GM20000 (cell line): ENCODE results near the gene CC2D1A.
"Not testable (repeated sequence)": the region's sequence is repeated elsewhere in the genome, so short reads cannot be mapped to it uniquely, and the experiment has no call there.

Experiments used
- DNase-seq: peaks from one replicate; pipeline ENCODE4 v3.0.0; 2012; ENCODE audit warnings: low spot score
- CTCF ChIP-seq: IDR thresholded peaks from 2 replicates; pipeline ENCODE4 v1.5.1; 2012; ENCODE audit warnings: mild to moderate bottlenecking, control low read depth; ENCODE audit errors: extremely low read depth, missing control alignments

Gene CC2D1A

DNA sequence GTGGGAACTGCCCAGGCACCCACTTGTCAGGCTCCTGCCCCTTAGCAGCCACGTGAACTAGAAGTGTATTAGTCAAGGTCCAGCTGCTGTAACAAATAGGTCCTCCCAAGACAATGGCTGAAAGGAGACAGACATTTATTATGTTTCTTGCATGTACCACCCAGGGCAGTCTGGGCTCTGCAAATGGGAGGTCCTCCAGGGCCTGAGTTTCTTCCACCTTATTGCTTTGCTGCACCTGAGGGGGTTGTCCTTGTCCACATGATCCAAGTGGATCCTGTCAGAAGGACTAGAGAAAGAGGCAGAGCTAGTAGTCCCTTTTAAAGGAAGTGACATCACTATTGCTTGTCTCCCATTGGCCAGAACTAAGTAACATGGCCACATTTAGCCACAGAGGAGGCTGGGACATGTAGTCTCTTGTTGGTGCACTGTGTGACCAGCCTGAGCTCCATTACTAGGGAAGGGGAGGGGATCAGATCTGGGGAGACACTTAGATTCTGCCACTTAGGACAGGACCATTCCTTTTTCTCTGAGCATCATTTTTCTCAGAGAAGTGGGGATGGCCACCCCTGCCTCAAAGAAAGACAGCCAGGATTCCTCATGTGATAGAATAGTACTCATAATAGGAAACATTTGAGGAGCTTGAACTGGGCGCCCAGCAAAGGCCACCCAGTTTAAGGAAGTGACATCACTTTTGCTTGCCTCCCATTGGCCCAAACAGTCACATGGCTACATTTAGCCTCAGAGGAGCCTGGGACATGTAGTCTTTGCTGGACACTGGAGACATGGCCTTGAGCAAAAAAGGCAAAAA is 15.1 kb downstream of the CC2D1A start:
- DNase-seq = peak; percentile 74
- no peak for TF ChIP-seq CTCF

DNA sequence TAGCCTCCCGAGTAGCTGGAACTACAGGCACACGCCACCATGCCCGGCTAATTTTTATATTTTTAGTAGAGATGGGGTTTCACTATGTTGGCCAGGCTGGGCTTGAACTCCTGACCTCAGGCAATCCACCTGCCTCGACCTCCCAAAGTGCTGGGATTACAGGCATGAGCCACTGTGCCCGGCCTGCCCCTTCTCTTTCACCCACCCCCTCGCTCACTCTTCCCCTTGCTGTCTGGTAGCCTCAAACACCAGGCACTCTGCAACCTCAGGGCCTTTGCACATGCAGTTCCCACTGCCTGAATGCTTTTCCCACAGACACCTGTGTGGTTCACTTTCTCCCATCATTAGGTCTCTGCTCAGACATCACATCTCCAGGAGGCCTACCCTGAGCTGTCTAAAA is 16.1 kb downstream of the CC2D1A start:
- not testable (repeated sequence) for DNase-seq

GRCh38 chr19:13923194-13923987 is 17.4 kb downstream of the CC2D1A start:
- no peak for DNase-seq
- no peak for TF ChIP-seq CTCF

DNA sequence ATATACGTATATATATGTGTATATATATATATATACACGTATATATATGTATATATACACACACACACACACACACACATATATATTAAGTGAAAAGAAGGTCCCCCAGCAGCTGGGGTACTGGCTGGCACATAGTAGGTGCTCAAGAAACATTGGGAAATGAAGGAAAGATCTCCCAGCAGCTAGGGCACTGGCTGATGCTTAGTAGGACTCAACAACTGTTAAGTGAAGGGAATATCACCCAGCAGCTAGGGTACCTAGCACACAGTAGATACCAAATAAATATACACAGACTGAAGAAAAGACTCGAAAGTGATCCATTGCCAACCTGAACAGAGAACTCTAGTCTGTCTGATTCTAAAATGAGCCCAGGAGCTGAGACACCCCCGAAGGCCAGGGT is 20.0 kb downstream of the CC2D1A start:
- no peak for DNase-seq
- TF ChIP-seq CTCF = no peak

- TF ChIP-seq CTCF = no peak
- DNase-seq = no peak
These were observed 20.7 kb downstream of the CC2D1A start for GRCh38 chr19:13926715-13927114.

DNA sequence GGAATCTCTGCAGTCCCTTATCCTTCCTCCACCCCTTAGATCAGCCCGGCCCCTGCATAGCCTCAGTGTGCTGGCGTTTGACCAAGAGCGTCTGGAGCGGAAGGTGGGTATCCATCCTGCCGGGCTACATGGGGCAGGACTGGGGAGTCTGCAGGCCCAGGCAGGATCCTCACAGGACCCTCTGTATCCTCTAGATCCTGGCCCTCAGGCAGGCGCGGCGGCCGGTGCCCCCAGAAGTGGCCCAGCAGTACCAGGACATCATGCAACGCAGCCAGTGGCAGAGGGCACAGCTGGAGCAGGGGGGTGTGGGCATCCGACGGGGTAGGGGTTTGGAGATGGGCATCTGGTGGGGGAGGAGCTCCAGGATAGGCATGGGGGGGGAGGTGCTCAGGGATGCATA is 23.3 kb downstream of the CC2D1A start:
- TF ChIP-seq CTCF = no peak
- no peak for DNase-seq

- DNase-seq = no peak
These were observed 24.0 kb downstream of the CC2D1A start for GRCh38 chr19:13929956-13930355.

More at GRCh38 chr19:13929956-13930355, 24.0 kb downstream of the CC2D1A start:
- no peak for TF ChIP-seq CTCF
